Stimulated activated CD4-positive, alpha-beta T cell treated with anti-CD3 and anti-CD28 coated beads, Interleukin-12 subunit alpha, Interleukin-12 subunit beta, amount 100 ng/mL, for 4 hours (primary cell): ENCODE results near the gene LGALS1.

Experiments
- DNase-seq: peaks from one replicate; pipeline ENCODE4 v3.0.0-alpha.2; 2020

Gene LGALS1

DNA sequence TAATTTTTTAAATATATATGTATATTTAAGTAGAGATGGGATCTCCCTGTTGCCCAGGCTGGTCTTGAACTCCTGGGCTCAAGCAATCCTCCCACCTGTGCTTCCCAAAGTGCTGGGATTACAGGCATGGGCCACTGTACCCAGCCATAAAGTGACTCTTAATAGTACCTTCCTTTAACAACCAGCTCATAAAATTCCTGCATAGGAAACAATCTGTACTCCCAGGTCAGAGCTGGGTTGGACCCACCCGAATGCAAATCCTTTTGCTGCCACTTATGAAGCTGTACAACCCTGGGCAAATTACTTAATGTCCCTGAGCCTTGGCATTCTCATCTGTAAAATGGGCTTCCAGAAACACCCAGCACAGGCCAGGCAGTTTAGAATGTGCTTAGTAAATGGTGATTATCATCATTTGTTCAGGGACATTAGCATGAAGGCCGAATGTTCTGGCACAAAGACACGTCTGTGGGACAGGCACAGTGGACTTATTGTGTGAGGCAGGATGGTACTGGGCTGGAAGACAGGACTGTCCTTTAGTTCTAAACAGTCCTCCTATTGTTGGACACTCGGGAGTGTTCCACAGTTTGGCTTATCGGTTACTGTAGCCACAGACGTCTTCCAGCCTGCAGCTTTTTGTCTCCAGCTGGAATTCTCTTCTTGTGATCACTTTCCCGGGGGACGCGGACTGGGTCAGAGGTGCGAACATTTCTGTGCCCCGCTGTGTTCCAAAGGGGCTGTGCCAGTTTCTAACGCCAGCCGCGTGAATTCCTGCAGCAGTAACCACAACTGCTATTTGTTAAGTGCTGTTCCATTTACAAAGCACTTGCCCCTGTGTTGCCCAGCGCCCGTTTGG is 11.0 kb upstream of the LGALS1 start:
- no peak for DNase-seq

DNA sequence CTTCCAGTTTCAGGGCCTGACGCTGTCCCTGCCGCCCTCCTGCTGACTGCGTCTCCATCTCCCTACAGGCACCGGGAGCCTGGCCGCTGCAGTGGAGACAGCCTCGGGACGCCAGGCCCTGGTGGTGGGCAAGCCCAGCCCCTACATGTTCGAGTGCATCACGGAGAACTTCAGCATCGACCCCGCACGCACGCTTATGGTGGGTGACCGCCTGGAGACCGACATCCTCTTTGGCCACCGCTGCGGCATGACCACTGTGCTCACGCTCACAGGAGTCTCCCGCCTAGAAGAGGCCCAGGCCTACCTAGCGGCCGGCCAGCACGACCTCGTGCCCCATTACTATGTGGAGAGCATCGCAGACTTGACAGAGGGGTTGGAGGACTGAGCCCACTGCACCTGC is 9.9 kb upstream of the LGALS1 start:
- no peak for DNase-seq

GRCh38 chr22:37669586-37669985 is 5.8 kb upstream of the LGALS1 start:
- DNase-seq: no peak

DNA sequence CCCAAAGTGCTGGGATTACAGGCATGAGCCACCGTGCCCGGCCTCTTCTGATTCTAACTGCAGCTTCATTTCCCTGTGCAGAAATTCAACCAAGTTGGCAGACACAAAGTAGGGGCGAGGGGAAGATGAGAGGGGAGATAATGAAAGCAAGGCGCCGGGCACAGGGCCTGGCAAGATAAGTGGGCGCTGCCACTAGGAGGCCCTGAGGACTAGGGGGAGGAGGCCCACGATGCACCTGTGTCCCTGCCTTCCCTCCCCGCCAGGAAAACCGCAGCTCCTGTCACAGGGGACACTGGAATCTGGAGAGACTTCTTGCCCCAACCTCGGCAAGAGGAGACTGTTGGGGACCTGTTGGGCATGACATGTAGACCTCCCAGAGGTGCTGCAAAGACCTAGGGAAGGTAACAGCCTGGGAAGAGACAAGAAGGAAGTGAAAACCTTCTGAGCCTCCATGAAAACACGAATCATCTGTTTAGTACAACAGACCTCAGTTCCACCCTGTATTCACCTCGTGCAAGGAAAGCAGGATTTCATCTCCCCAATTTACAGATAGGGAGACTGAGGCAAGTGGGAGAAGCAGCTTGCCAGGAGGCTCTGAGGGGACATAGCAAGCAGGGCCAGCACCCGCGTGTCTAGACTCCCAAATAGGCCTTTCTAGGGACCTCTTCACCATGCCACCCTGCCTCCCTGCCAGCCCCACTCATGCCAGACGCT is 3.1 kb upstream of the LGALS1 start:
- no peak for DNase-seq

GRCh38 chr22:37672920-37673455 is 2.4 kb upstream of the LGALS1 start:
- DNase-seq: no peak

DNA sequence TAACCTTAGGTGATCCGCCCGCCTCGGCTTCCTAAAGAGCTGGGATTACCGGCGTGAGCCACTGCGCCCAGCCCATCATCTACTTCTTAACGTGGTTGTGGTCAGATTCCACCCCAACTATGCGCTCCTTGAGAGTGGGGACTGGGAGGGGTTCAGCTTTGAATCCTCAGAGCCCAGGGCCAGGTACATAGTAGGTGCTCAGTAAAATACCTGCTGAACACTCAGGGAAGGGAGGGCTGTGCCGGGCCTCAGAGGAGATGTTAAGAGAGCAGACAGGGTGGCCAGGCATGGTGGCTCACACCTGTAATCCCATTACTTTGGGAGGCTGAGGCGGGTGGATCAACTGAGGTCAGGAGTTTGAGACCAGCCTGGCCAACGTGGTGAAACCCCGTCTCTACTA is 1.2 kb upstream of the LGALS1 start:
- no peak for DNase-seq

- DNase-seq: peak; percentile 10
Measured at GRCh38 chr22:37675930-37676735, 697 bp downstream of the LGALS1 start.

DNA sequence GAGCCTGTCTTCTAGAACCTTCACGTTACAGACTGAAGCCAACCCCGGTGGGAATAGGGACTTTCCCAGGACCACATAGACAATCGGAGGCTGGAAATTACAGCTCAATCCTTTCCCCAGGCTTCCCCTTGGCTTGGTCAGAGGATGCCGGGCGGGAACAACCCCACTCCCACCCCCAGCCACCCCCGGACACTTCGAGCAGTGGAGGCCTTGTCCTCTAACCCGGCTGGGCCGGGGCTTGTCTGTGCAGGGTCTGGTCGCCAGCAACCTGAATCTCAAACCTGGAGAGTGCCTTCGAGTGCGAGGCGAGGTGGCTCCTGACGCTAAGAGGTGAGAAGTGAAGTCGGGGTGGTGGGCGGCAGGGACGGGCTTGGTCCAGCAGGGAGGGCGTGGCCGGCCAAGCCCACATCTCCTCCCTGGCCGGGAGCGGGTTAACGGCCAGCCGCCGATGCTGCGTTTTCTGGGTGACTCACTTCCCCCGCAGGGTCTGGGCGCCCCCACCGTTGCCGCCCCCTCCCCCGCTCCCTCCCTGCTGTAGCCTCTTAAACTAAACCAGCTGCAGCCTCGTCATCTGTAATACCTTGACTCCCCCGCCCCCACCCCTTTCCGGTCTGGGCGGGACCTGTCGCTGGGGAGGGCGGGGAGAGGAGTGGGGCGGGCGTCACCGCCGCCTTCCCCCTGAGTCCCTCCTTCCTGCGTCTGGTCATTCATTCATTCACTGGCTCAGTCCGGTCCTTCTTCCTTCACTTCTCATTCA is 1.5 kb downstream of the LGALS1 start:
- peak; percentile 90 for DNase-seq

GRCh38 chr22:37677493-37677974 is 2.1 kb downstream of the LGALS1 start:
- DNase-seq: no peak

DNA sequence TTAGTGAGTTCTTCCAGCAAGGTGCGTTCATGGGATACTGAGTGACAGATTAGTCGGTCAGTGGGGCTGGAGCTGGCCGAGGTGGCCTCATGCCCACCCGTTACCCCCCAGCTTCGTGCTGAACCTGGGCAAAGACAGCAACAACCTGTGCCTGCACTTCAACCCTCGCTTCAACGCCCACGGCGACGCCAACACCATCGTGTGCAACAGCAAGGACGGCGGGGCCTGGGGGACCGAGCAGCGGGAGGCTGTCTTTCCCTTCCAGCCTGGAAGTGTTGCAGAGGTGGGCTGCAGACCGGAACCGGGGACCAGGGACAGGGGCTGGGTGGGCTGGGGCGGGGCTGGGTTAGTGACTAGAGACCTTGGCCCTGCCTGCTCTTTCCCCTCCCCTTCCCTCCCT is 2.9 kb downstream of the LGALS1 start:
- DNase-seq: no peak

- DNase-seq: no peak
Measured at GRCh38 chr22:37679670-37680069, 4.2 kb downstream of the LGALS1 start.

DNA sequence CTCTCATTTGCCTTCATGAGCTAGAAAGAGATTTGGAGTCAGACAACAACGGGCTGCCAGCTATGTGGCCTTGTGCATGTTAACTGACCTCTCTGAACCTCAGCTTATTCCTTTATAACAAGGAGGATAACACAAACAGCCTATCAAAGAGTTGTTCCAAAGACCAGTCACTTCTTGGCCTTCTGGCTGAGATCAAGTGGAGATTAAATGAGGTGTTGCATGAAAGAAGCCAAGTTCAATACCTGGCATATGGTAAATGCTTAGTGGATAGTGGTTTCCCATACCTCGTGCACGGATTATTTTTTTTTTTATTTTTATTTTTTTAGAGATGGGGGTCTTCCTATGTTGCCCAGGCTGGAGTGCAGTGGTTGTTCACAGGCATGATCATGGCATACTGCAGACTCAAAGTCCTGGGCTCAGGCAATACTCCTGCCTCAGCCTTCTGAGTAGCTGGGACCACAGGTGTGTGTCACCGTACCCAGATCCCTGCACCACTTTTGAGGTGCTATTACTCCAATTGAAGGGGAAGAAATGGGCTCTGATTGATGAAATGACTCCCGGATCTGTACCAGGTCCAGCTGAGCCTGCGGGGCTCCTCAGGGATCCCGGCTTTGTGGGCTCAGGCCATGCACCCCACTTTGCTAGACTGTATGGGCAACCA is 4.9 kb downstream of the LGALS1 start:
- no peak for DNase-seq

- no peak for DNase-seq
Measured at GRCh38 chr22:37681001-37681424, 5.6 kb downstream of the LGALS1 start.

- DNase-seq: peak; percentile 65
Measured at GRCh38 chr22:37681556-37682049, 6.2 kb downstream of the LGALS1 start.

- no peak for DNase-seq
Measured at GRCh38 chr22:37684803-37685615, 9.6 kb downstream of the LGALS1 start.

GRCh38 chr22:37686002-37686982 is 10.9 kb downstream of the LGALS1 start, which contains the start of gene NOL12:
Gene NOL12 (plus strand): TSS chr22:37686343. CDS start chr22:37686393, 50 bp downstream.
- DNase-seq: peak; percentile 70

- no peak for DNase-seq
Measured at GRCh38 chr22:37690407-37690806, 15.0 kb downstream of the LGALS1 start.

DNA sequence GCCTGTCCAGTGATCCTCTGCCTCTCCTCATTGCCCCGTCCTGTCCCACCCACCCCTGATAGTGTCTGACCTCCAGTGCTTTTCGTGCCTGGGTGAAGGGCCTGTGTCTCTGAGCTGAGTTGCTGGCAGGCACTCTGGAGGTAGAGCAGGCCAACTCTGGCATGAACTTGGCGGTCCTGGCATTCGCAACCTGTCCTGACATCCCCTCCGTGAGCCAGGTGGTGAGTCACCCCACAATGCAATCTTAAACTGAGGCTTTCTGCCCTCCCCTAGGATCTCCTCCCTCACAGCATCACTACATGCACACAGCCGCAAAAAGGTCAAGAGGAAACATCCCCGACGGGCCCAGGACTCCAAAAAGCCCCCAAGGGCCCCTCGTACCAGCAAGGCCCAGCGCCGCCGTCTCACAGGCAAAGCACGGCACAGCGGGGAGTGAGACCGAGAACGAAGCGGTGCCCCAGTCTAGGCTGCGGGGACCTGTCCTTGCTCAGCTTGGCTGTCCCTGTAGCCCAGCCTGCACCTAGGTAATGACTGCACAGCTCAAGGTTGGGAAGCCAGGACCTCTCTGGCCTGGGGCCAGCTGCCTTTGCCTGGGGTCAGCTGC is 15.6 kb downstream of the LGALS1 start:
- no peak for DNase-seq
